IPS-18c (cell line): ENCODE measurements around the gene GLIS2.

Source experiments
- H3K4me3 ChIP-seq: 2 replicates; pipeline ENCODE4 v1.7.0; 2013; ENCODE audit warnings: low read depth, mild to moderate bottlenecking, low read length, moderate library complexity; ENCODE audit not compliant: insufficient read depth
- H3K9me3 ChIP-seq: one replicate; pipeline ENCODE4 v1.6.1; 2013; ENCODE audit warnings: mild to moderate bottlenecking, low read length, moderate library complexity; ENCODE audit not compliant: control insufficient read depth, insufficient read depth

Gene GLIS2

GRCh38 chr16:4354512-4355409 is 38.9 kb downstream of the GLIS2 start:
- H3K9me3 ChIP-seq, result no peaks in the 10 kb centered on the region
- no peak overlapping the region for H3K4me3 ChIP-seq

- Histone ChIP-seq H3K9me3 (no peaks in the 10 kb centered on the region), H3K4me3 (no peak overlapping the region)
Measured at GRCh38 chr16:4356820-4357219, 41.0 kb downstream of the GLIS2 start.

GRCh38 chr16:4358236-4358635 is 42.4 kb downstream of the GLIS2 start:
- no peaks in the 10 kb centered on the region for H3K9me3 ChIP-seq
- no peak overlapping the region for H3K4me3 ChIP-seq

GRCh38 chr16:4358831-4359561 is 43.1 kb downstream of the GLIS2 start:
- Histone ChIP-seq H3K4me3 (no peak overlapping the region), H3K9me3 (no peaks in the 10 kb centered on the region)

GRCh38 chr16:4359914-4360313 is 44.0 kb downstream of the GLIS2 start:
- Histone ChIP-seq H3K4me3 (no peak overlapping the region), H3K9me3 (no peaks in the 10 kb centered on the region)

GRCh38 chr16:4360538-4361021 is 44.7 kb downstream of the GLIS2 start:
- no peaks in the 10 kb centered on the region for H3K9me3 ChIP-seq

GRCh38 chr16:4361033-4361943 is 45.4 kb downstream of the GLIS2 start:
- H3K9me3 ChIP-seq, result no peaks in the 10 kb centered on the region
- H3K4me3 ChIP-seq, result no peak overlapping the region

More at GRCh38 chr16:4360538-4361021, 44.7 kb downstream of the GLIS2 start:
- no peak overlapping the region for H3K4me3 ChIP-seq

GRCh38 chr16:4361944-4362311 is 46.1 kb downstream of the GLIS2 start:
- Histone ChIP-seq H3K9me3 (no peaks in the 10 kb centered on the region), H3K4me3 (no peak overlapping the region)

GRCh38 chr16:4362476-4363135 is 46.7 kb downstream of the GLIS2 start:
- Histone ChIP-seq H3K4me3 (no peak overlapping the region), H3K9me3 (no peaks in the 10 kb centered on the region)

- Histone ChIP-seq H3K4me3 (no peak overlapping the region), H3K9me3 (no peaks in the 10 kb centered on the region)
Measured at GRCh38 chr16:4364196-4365013, 48.5 kb downstream of the GLIS2 start.

GRCh38 chr16:4365014-4365406 is 49.1 kb downstream of the GLIS2 start:
- Histone ChIP-seq H3K4me3 (no peak overlapping the region), H3K9me3 (no peaks in the 10 kb centered on the region)

- Histone ChIP-seq H3K9me3 (no peaks in the 10 kb centered on the region), H3K4me3 (no peak overlapping the region)
Measured at GRCh38 chr16:4365615-4366014, 49.7 kb downstream of the GLIS2 start.

GRCh38 chr16:4366016-4366415 is 50.1 kb downstream of the GLIS2 start:
- no peaks in the 10 kb centered on the region for H3K9me3 ChIP-seq
- H3K4me3 ChIP-seq, result no peak overlapping the region

GRCh38 chr16:4367393-4367856 is 51.6 kb downstream of the GLIS2 start:
- Histone ChIP-seq H3K9me3 (no peaks in the 10 kb centered on the region), H3K4me3 (no peak overlapping the region)

- H3K9me3 ChIP-seq, result no peaks in the 10 kb centered on the region
- no peak overlapping the region for H3K4me3 ChIP-seq
Measured at GRCh38 chr16:4369007-4369733, 53.3 kb downstream of the GLIS2 start.
